C4-2B (cell line): Measurements from ENCODE around the gene PREX1.

Source experiments
- CTCF ChIP-seq: fragments of 450-650 bp; conservative IDR thresholded peaks from 2 replicates; pipeline ENCODE4 v1.5.1; 2017; ENCODE audit warnings: mild to moderate bottlenecking
- ZFX ChIP-seq: fragments of 450-650 bp; IDR thresholded peaks from 2 replicates; pipeline ENCODE4 v1.6.1; 2017

GRCh38 chr20:48716086-48716485, 111.7 kb downstream of the PREX1 start:
- TF ChIP-seq CTCF (no peak), ZFX (no peak)
